Measurements from ENCODE around the gene CACNA1B. TPM values are rescaled to one million over a fixed set of nuclear protein-coding genes. Genes with fewer than 3 reads are reported as not detected.

The CACNA1B gene
- total RNA-seq, 1 experiment from 2014 or later = 0.34 TPM

DNA sequence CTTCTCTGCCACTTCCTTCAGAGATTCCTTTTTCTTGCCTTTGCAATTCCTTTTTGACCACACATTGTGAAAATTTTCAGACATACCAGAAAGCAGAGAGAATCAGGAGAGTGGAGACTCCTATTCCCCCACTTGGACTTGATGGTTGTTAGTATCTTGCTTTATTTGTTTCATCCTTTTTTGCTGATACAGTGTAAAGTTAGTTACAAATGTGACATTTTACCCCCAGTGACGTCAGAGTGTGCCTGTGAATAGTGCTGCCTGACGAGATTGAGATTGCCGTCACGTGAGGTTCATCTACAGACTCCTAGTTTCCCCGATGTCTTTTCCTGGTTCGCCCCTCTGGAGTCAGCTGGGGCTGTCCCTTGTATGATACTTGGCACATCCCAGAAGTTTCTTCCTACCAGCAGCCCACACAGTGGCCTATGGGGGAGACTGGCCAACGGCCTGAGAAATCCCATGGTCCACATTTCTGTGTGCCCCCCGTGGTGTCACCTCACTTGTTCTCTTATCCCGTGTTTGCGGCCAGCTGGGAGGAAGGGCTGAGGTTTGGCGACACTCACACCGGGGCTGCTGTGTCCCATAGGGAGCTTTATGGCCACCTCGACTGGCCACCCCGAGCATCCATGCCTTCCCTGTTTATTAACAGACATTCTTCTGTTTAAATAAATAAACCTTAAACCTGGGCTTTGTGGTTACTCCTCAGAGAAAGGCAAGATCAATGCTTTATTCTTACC, 48.2 kb upstream of the CACNA1B start:
- no peak for DNase-seq (ENCODE audit: low spot score)

DNA sequence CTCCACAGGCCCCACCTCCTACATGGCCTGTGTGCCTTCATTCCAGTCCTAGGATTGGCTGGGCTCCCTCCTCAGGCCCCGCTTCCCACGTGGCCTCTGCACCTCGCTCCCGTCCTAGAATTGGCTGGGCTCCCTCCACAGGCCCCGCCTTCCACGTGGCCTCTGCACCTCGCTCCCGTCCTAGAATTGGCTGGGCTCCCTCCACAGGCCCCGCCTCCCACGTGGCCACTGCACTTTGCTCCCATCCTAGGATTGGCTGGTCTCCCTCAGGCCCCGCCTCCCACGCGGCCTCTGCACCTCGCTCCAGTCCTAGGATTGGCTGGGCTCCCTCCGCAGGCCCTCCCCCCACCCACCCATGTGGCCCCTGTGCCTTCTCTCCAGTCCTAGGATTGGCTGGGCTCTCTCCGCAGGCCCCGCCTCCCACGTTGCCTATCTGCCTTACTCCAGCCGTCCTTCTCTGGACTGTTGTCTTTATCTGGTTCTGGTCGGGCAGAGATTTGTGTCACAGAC, 45.3 kb upstream of the CACNA1B start:
- CTCF ChIA-PET = no interaction called here
- intact Hi-C loops (cut with micrococcal nuclease; ENCODE audit: unreplicated experiment) = no loop called here
- Histone ChIP-seq H3K27ac (ENCODE audit: low read depth, low read length, poor library complexity, severe bottlenecking) (no peak overlapping the region), H3K4me3 (ENCODE audit: low read depth, low read length, poor library complexity, severe bottlenecking) (no peak overlapping the region), H3K4me1 (ENCODE audit: insufficient read depth, low read length, poor library complexity, severe bottlenecking) (no peaks in the 10 kb centered on the region), H3K36me3 (ENCODE audit: insufficient read depth, low read length, poor library complexity, severe bottlenecking) (peaks cover 8% of the 10 kb centered on the region), H3K27me3 (replicated peaks; ENCODE audit: insufficient read depth, low read depth, low read length, poor library complexity) (no peaks in the 10 kb centered on the region), H3K9me3 (ENCODE audit: low read depth, low read length, poor library complexity, severe bottlenecking) (no peaks in the 10 kb centered on the region)
- BruUV-seq (replicated peaks) = no TSS peak
- TF ChIP-seq, protein P1, sequence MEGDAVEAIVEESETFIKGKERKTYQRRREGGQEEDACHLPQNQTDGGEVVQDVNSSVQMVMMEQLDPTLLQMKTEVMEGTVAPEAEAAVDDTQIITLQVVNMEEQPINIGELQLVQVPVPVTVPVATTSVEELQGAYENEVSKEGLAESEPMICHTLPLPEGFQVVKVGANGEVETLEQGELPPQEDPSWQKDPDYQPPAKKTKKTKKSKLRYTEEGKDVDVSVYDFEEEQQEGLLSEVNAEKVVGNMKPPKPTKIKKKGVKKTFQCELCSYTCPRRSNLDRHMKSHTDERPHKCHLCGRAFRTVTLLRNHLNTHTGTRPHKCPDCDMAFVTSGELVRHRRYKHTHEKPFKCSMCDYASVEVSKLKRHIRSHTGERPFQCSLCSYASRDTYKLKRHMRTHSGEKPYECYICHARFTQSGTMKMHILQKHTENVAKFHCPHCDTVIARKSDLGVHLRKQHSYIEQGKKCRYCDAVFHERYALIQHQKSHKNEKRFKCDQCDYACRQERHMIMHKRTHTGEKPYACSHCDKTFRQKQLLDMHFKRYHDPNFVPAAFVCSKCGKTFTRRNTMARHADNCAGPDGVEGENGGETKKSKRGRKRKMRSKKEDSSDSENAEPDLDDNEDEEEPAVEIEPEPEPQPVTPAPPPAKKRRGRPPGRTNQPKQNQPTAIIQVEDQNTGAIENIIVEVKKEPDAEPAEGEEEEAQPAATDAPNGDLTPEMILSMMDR (conservative IDR thresholded peaks at IDR 0.05; ENCODE audit: low read depth, low read length) = no peak
- no peak for DNase-seq (ENCODE audit: low spot score)
- POLR2A ChIA-PET (ENCODE audit: low non-redundant PET) = no interaction called here

More for the DNA sequence above, 48.2 kb upstream of the CACNA1B start:
- Histone ChIP-seq H3K36me3 (ENCODE audit: insufficient read depth, low read length, poor library complexity, severe bottlenecking) (peaks cover 4% of the 10 kb centered on the region), H3K9me3 (ENCODE audit: low read depth, low read length, poor library complexity, severe bottlenecking) (no peaks in the 10 kb centered on the region), H3K4me1 (ENCODE audit: insufficient read depth, low read length, poor library complexity, severe bottlenecking) (no peaks in the 10 kb centered on the region), H3K27me3 (replicated peaks; ENCODE audit: insufficient read depth, low read depth, low read length, poor library complexity) (no peaks in the 10 kb centered on the region), H3K27ac (ENCODE audit: low read depth, low read length, poor library complexity, severe bottlenecking) (no peak overlapping the region), H3K4me3 (ENCODE audit: low read depth, low read length, poor library complexity, severe bottlenecking) (no peak overlapping the region)
- intact Hi-C loops (cut with micrococcal nuclease; ENCODE audit: unreplicated experiment) = no loop called here
- no TSS peak for BruUV-seq (replicated peaks)
- POLR2A ChIA-PET (ENCODE audit: low non-redundant PET) = no interaction called here
- CTCF ChIA-PET = no interaction called here
- TF ChIP-seq EZH2 (IDR thresholded peaks at IDR 0.05; ENCODE audit: borderline replicate concordance, low read depth, low read length, poor library complexity, severe bottlenecking) = no peak
- TF ChIP-seq, protein P1 (conservative IDR thresholded peaks at IDR 0.05; ENCODE audit: low read depth, low read length) = no peak

DNA sequence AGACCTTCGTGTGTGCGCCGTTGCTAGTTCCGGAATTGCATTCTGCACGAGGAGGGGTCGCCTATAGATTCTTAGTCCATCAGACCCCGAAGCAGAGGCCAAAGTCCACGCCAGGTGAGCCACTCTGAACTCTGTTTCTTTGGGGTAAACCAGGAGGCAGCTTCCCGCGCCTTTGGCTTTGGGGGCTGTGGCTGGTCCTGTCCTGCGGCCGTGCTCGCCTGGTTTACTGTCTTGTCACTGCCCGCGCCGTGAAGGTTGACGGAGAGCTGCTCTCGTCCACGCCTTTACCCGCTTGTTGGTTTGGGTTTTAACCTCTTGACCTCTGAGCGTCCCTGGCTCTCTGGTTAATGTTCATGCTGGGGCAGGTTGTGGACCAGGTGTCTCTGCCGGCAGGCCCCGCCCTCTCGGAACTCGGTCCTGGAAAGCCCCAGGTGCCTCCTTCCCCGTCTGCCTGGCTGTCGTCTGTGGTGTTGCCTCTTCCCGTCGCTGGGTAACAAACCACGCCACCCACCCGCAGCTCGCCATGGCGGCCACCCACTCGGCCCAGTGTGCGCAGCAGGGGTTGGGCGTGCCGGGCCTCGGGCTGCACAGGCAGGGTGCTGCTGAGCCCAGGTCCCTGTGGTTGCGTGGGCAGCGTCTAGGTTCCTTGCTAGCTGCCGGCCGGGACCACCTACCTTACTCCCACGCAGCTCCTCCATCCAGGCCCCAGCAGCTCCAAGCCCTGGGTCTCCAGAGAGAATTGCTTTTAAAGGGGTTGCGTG, 44.6 kb upstream of the CACNA1B start:
- no peak for DNase-seq (ENCODE audit: low spot score)
- intact Hi-C loops (cut with micrococcal nuclease; ENCODE audit: unreplicated experiment) = no loop called here
- Histone ChIP-seq H3K36me3 (ENCODE audit: insufficient read depth, low read length, poor library complexity, severe bottlenecking) (peaks cover 8% of the 10 kb centered on the region), H3K27me3 (replicated peaks; ENCODE audit: insufficient read depth, low read depth, low read length, poor library complexity) (no peaks in the 10 kb centered on the region), H3K4me1 (ENCODE audit: insufficient read depth, low read length, poor library complexity, severe bottlenecking) (no peaks in the 10 kb centered on the region), H3K4me3 (ENCODE audit: low read depth, low read length, poor library complexity, severe bottlenecking) (no peak overlapping the region), H3K9me3 (ENCODE audit: low read depth, low read length, poor library complexity, severe bottlenecking) (no peaks in the 10 kb centered on the region), H3K27ac (ENCODE audit: low read depth, low read length, poor library complexity, severe bottlenecking) (no peak overlapping the region)
- TF ChIP-seq, protein P1 (conservative IDR thresholded peaks at IDR 0.05; ENCODE audit: low read depth, low read length) = no peak
- no peak for TF ChIP-seq EZH2 (IDR thresholded peaks at IDR 0.05; ENCODE audit: borderline replicate concordance, low read depth, low read length, poor library complexity, severe bottlenecking)
- ChIA-PET CTCF (no interaction called here), POLR2A (ENCODE audit: low non-redundant PET) (no interaction called here)
- BruUV-seq (replicated peaks) = no TSS peak
